Suprapubic skin (tissue), 4 donors: ENCODE measurements around the gene SLCO6A1.

ENCODE experiments used
- EP300 ChIP-seq: sonication (generic); formaldehyde crosslinking; IDR thresholded peaks from one replicate; pipeline ENCODE4 v1.6.1; 2017; ENCODE audit warnings: antibody characterized with exemption
- POLR2A ChIP-seq, 2 donors: fragments of 450-650 bp; IDR thresholded peaks; one replicate each; pipeline ENCODE4 v1.6.1; 2017; ENCODE audit warnings: antibody characterized with exemption in 2 of 2, mild to moderate bottlenecking in 2 of 2, moderate library complexity in 2 of 2
- POLR2AphosphoS5 ChIP-seq, 3 donors: sonication (generic); formaldehyde crosslinking; IDR thresholded peaks; one replicate each; pipeline ENCODE4 v1.6.1; 2017; ENCODE audit warnings: antibody characterized with exemption in 3 of 3
- TF ChIP-seq, protein P1 (sequence below), 2 donors: fragments of 200-600 bp in 1 of 2; fragments of 450-650 bp in 1 of 2; sonication (generic) in 1 of 2; IDR thresholded peaks; one replicate each; pipeline ENCODE4 v1.5.1; 2016 to 2019; ENCODE audit warnings: antibody characterized with exemption in 2 of 2, mild to moderate bottlenecking in 1 of 2, moderate library complexity in 1 of 2

DNA sequence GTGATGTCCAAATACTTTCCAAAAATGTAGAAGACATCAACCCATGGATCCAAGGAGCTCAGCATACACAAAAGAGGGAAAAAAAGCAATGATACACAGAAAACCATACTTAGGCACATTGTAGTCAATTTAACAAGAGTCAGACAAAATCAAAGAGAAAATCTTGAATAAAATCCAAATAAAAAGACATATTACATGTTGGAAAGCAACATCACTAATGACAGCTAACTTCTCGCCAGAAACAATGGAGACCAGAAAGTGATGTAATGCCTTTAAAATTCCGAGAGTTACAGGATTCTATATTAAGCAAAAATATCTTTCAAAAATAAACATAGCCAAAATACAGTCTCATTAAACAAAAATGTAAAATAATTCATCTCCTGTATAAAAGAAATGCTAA is 122.9 kb downstream of the SLCO6A1 start:
- TF ChIP-seq POLR2A (IDR thresholded peaks at IDR 0.05) (no peak), EP300 (no peak), POLR2AphosphoS5 (IDR thresholded peaks at IDR 0.05) (no peak)
- TF ChIP-seq, protein P1, sequence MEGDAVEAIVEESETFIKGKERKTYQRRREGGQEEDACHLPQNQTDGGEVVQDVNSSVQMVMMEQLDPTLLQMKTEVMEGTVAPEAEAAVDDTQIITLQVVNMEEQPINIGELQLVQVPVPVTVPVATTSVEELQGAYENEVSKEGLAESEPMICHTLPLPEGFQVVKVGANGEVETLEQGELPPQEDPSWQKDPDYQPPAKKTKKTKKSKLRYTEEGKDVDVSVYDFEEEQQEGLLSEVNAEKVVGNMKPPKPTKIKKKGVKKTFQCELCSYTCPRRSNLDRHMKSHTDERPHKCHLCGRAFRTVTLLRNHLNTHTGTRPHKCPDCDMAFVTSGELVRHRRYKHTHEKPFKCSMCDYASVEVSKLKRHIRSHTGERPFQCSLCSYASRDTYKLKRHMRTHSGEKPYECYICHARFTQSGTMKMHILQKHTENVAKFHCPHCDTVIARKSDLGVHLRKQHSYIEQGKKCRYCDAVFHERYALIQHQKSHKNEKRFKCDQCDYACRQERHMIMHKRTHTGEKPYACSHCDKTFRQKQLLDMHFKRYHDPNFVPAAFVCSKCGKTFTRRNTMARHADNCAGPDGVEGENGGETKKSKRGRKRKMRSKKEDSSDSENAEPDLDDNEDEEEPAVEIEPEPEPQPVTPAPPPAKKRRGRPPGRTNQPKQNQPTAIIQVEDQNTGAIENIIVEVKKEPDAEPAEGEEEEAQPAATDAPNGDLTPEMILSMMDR (IDR thresholded peaks at IDR 0.05) = no peak
